Stomach (tissue), 9 donors: ENCODE measurements around the gene CRYL1. TPM values are rescaled to one million over a fixed set of nuclear protein-coding genes. Genes with fewer than 3 reads are reported as not detected.
A peak's percentile ranks its signal among the peaks of the same experiment; 100 is the strongest.

Experiments
- DNase-seq, 2 donors: peaks; one replicate each; pipeline versions ENCODE4 v3.0.0 to v3.0.0-alpha.2; 2013 to 2019
- H3K27ac ChIP-seq, 5 donors: fragments of 200-600 bp in 4 of 5; sonication (generic) in 4 of 5; one replicate each; pipeline ENCODE4 v1.5.1; 2013 to 2019; ENCODE audit warnings: mild to moderate bottlenecking in 1 of 5, moderate library complexity in 1 of 5
- H3K27me3 ChIP-seq, 3 donors: fragments of 200-600 bp; sonication (generic); one replicate each; pipeline ENCODE4 v1.5.1; 2017 to 2019; ENCODE audit warnings: mixed run types in 1 of 3
- H3K36me3 ChIP-seq, 4 donors: fragments of 200-600 bp; sonication (generic); 1 replicate in 3 of 4; 2 replicates in 1 of 4; pipeline ENCODE4 v1.5.1; 2016 to 2019
- H3K4me1 ChIP-seq, 4 donors: fragments of 200-600 bp; sonication (generic); one replicate each; pipeline ENCODE4 v1.5.1; 2016 to 2019
- H3K4me3 ChIP-seq, 4 donors: fragments of 200-600 bp; sonication (generic) in 3 of 4; one replicate each; pipeline ENCODE4 v1.5.1; 2016 to 2019; ENCODE audit warnings: mild to moderate bottlenecking in 1 of 4
- H3K9me3 ChIP-seq, 4 donors: fragments of 200-600 bp; sonication (generic); one replicate each; pipeline ENCODE4 v1.5.1; 2016 to 2019
- CTCF ChIP-seq, 7 experiments: fragments of 450-650 bp in 4 of 7; fragments of 200-600 bp in 3 of 7; sonication (generic) in 3 of 7; IDR thresholded peaks; one replicate each; pipeline ENCODE4 v1.5.1; 2016 to 2019; ENCODE audit warnings: antibody characterized with exemption in 7 of 7, control low read depth in 2 of 7, mild to moderate bottlenecking in 1 of 7
- EP300 ChIP-seq: sonication (generic); formaldehyde crosslinking; IDR thresholded peaks from one replicate; pipeline ENCODE4 v1.6.1; 2017; ENCODE audit warnings: antibody characterized with exemption
- POLR2A ChIP-seq, 4 donors: fragments of 450-650 bp; IDR thresholded peaks; one replicate each; pipeline ENCODE4 v1.6.1; 2016; ENCODE audit warnings: antibody characterized with exemption in 4 of 4, control low read depth in 2 of 4, mild to moderate bottlenecking in 1 of 4, moderate library complexity in 1 of 4
- POLR2AphosphoS5 ChIP-seq, 3 donors: sonication (generic); formaldehyde crosslinking; IDR thresholded peaks; one replicate each; pipeline ENCODE4 v1.6.1; 2016; ENCODE audit warnings: antibody characterized with exemption in 3 of 3
- WGBS, 5 donors: extraction: QIAGEN DNeasy Blood & Tissue Kit in 3 of 5; methylation state at CpG; one replicate each; pipeline versions ENCODE4 v1.1.5 to v1.1.7; 2013 to 2018; 5-methylcytosine and 5-hydroxymethylcytosine counted together
- intact Hi-C: fragments of 100-400 bp; cut with DNase I; formaldehyde crosslinking; loops from one replicate; pipeline ENCODE4 v1.15.1; 2023; ENCODE audit warnings: low total_unique reads
- polyA plus RNA-seq, 3 donors: library from polyadenylated mRNA; stranded (reverse); fragments of 200-250 nt; gene quantifications; one replicate each; pipeline ENCODE4 v1.2.3, GENCODE V29; 2013
- total RNA-seq, 5 donors: library from RNA; depleted of rRNA; stranded (reverse); fragments of >200 nt; gene quantifications; one replicate each; pipeline versions ENCODE4 v1.1.0 to v1.2.3, GENCODE V29; 2014 to 2016
- donor health status: healthy with polysubstance abuse.
- donor health status: Bipolar disorder and iron deficiency.
- donor health status: healthy.

Gene CRYL1
- total and polyA plus RNA-seq, 8 donors = 11.6 to 112 (median 38.0) TPM

- Histone ChIP-seq H3K4me3 (no peak overlapping the region), H3K36me3 (peaks cover 0 to 27% (median 13%) of the 10 kb centered on the region in 4 donors), H3K9me3 (no peaks in the 10 kb centered on the region), H3K27me3 (no peaks in the 10 kb centered on the region), H3K4me1 (peaks cover 0 to 10% (median 0%) of the 10 kb centered on the region in 4 donors), H3K27ac (no peak overlapping the region)
- TF ChIP-seq EP300 = no peak
- no peak for TF ChIP-seq CTCF (IDR thresholded peaks at IDR 0.05)
- no peak for TF ChIP-seq POLR2A (IDR thresholded peaks at IDR 0.05)
- TF ChIP-seq POLR2AphosphoS5 (IDR thresholded peaks at IDR 0.05) = no peak
- intact Hi-C loops = loop anchor here (10.0 kb wide), 1 partner anchor 303 kb away; no protein-coding TSS in a partner anchor
- peak in 1 of 2 donors; percentile 26 for DNase-seq
- 70 to 88% (median 76%) methylated on average over 3 of the region's 3 CpGs for WGBS, 5 donors
These were observed 37.7 kb downstream of the CRYL1 start for GRCh38 chr13:20487927-20488326.

GRCh38 chr13:20482787-20483186 lies 42.9 kb downstream of the CRYL1 start:
- no peaks in the 10 kb centered on the region for H3K9me3 ChIP-seq
- H3K4me3 ChIP-seq = peak overlapping the region in 3 of 4 donors; percentile 7 to 13 (median 9)
- peaks cover 0 to 11% (median 5%) of the 10 kb centered on the region in 4 donors for H3K36me3 ChIP-seq
- 50 to 69% (median 51%) methylated on average over 6 of the region's 6 CpGs for WGBS, 5 donors
- peak in 1 of 2 donors; percentile 56 for DNase-seq
- peaks cover 0 to 13% (median 2%) of the 10 kb centered on the region in 4 donors for H3K4me1 ChIP-seq
- intact Hi-C loops = loop anchor here (10.0 kb wide), 1 partner anchor 298 kb away; no protein-coding TSS in a partner anchor
- no peaks in the 10 kb centered on the region for H3K27me3 ChIP-seq
- TF ChIP-seq EP300 = no peak
- TF ChIP-seq POLR2AphosphoS5 (IDR thresholded peaks at IDR 0.05) = no peak
- TF ChIP-seq POLR2A (IDR thresholded peaks at IDR 0.05) = no peak
- TF ChIP-seq CTCF (IDR thresholded peaks at IDR 0.05) = no peak
- H3K27ac ChIP-seq = peak overlapping the region; percentile 9 to 73 (median 32)

- 27 to 59% (median 42%) methylated on average over 11 of the region's 11 CpGs for WGBS, 5 donors
- TF ChIP-seq EP300 = no peak
- no peak for TF ChIP-seq POLR2AphosphoS5 (IDR thresholded peaks at IDR 0.05)
- no peak for TF ChIP-seq CTCF (IDR thresholded peaks at IDR 0.05)
- no peak for TF ChIP-seq POLR2A (IDR thresholded peaks at IDR 0.05)
- peak overlapping the region; percentile 9 to 73 (median 32) for H3K27ac ChIP-seq
- intact Hi-C loops = loop anchor here (10.0 kb wide), 1 partner anchor 298 kb away; no protein-coding TSS in a partner anchor
- no peaks in the 10 kb centered on the region for H3K9me3 ChIP-seq
- peak in 1 of 2 donors; percentile 65 for DNase-seq
- peaks cover 0 to 9% (median 4%) of the 10 kb centered on the region in 4 donors for H3K36me3 ChIP-seq
- no peaks in the 10 kb centered on the region for H3K27me3 ChIP-seq
- peak overlapping the region in 3 of 4 donors; percentile 7 to 13 (median 9) for H3K4me3 ChIP-seq
- H3K4me1 ChIP-seq = peaks cover 0 to 8% (median 3%) of the 10 kb centered on the region in 4 donors
These were observed 43.3 kb downstream of the CRYL1 start for GRCh38 chr13:20482275-20482761.

- intact Hi-C loops = no loop called here
- no peak overlapping the region for H3K4me3 ChIP-seq
- WGBS, 5 donors = 83 to 100% (median 96%) methylated on average over 3 of the region's 3 CpGs
- H3K9me3 ChIP-seq = no peaks in the 10 kb centered on the region
- H3K27ac ChIP-seq = peak overlapping the region in 2 of 5 donors; percentile 69 to 70
- H3K27me3 ChIP-seq = no peaks in the 10 kb centered on the region
- TF ChIP-seq POLR2AphosphoS5 (IDR thresholded peaks at IDR 0.05) (no peak), CTCF (IDR thresholded peaks at IDR 0.05) (no peak), EP300 (no peak), POLR2A (IDR thresholded peaks at IDR 0.05) (no peak)
- H3K36me3 ChIP-seq = peaks cover 5 to 14% (median 5%) of the 10 kb centered on the region in 4 donors
- H3K4me1 ChIP-seq = peaks cover 5 to 27% (median 10%) of the 10 kb centered on the region in 4 donors
- no peak for DNase-seq
These were observed 48.3 kb downstream of the CRYL1 start for GRCh38 chr13:20477394-20477793.
